DOHH2 (cell line): ENCODE data around the gene KRT17.

Source experiments
- CTCF ChIP-seq: fragments of 200-600 bp; sonication (generic); IDR thresholded peaks from one replicate; pipeline ENCODE4 v1.5.1; 2014; ENCODE audit warnings: antibody characterized with exemption, mild to moderate bottlenecking, low read depth, low read length; ENCODE audit not compliant: poor library complexity, severe bottlenecking
- EZH2phosphoT487 ChIP-seq: fragments of 200-600 bp; sonication (generic); IDR thresholded peaks from 2 replicates; pipeline ENCODE4 v1.6.1; 2017; ENCODE audit warnings: borderline replicate concordance, mild to moderate bottlenecking, antibody characterized with exemption, low read length, moderate library complexity, mixed read lengths

- no peak for TF ChIP-seq CTCF
- TF ChIP-seq EZH2phosphoT487: no peak
Measured at GRCh38 chr17:41631898-41632285, 7.5 kb upstream of the KRT17 start.
